ENCODE results near the gene TIGIT. TPM values are rescaled to one million over a fixed set of nuclear protein-coding genes. Genes with fewer than 3 reads are reported as not detected.

TIGIT gene
- polyA plus RNA-seq, 1 donor = 0.08 TPM

- DNase-seq = no peak
Measured at GRCh38 chr3:114310695-114311094, 16.9 kb downstream of the TIGIT start.

- no peak for DNase-seq
Measured at GRCh38 chr3:114313426-114313825, 19.6 kb downstream of the TIGIT start.

- DNase-seq = no peak
Measured at GRCh38 chr3:114314282-114314681, 20.5 kb downstream of the TIGIT start.

GRCh38 chr3:114318295-114318694 lies 24.5 kb downstream of the TIGIT start:
- DNase-seq = no peak

DNA sequence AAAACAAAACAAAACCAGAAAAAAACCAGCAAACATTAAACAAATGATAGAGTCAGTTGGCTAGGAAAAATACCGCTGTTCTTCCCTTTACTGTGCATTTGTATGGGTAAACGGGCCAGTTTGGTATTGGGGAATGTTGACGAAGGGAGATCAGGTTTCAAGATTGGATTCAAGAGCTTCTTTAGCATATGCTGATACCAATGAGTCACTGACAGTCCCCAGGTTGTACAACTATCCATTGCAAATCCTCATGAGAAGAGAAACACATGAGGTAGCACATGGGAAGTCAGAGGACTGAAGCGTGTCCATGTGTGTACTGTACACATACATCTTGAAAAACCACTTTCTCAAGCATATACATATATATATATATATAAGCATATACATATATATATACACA lies 25.6 kb downstream of the TIGIT start:
- no peak for DNase-seq

DNA sequence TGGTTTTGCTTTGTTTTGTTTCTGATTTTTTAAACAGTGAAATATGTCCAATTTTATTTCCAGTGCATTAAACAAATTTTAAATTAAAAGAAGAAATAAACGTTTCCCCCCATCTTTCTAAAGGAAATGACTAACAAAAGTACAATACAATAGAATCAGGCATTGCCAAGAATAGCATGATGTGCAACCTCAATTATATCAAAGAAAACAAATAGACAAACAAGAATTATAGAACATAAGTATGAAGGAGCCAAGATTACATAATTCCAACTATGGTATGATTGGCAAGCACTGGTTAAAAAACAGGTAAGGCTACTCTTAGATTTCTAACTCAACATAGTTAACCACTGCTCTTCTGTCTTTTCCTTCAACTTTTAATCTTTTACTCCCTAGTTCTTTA lies 26.4 kb downstream of the TIGIT start:
- no peak for DNase-seq

DNA sequence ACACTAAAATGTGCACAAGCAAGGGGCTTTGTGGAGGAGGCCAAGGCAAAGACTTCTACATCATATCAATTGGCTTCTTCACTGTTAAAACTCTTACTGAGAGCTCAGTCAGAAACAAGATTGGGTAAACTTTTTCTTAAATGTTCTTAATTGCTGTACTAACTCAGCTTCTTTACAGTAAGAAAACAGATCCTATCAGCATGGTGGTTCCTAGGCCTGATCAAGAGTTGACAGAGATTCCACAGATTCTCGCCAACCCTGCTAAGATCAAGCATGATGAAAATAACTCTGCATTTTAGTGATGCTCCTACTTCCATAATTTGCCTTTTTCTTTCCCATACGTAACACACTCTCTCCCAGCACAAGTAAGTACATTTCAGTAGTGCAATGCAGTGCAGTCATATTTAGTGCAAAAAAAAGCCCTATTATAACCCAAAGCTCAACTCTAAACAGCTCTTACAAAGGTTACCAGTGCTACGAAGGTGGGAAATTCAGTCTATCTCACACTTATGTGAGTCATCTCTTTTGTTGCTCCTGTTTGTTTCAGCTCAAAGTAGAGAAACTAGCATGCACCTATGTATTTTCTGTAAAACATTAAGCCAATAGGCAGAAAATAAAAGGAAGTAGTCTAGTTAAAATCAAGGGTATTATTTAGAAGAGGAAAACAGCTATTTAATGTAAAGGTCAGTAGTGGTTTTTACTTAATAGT lies 29.9 kb downstream of the TIGIT start:
- DNase-seq = no peak

GRCh38 chr3:114327665-114328064 lies 33.8 kb downstream of the TIGIT start:
- no peak for DNase-seq

DNA sequence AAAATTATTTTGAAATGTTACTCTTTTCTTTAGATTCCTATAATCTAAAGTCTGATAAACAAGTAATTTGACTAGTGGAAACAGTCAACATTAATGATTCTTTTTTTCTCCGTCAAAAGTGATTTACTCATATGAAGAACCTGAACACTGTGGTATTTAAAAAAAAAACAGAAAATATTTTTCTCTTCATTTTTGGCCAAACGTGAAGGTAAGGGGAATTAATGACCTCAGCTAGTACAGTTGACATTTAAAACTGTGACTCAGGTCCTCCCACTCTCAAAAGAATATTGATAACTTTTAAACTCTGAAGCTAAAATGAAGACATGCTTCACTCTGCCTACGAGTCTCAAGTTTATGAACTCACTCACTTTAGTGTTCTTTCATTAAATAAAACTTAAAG lies 34.5 kb downstream of the TIGIT start:
- no peak for DNase-seq

DNA sequence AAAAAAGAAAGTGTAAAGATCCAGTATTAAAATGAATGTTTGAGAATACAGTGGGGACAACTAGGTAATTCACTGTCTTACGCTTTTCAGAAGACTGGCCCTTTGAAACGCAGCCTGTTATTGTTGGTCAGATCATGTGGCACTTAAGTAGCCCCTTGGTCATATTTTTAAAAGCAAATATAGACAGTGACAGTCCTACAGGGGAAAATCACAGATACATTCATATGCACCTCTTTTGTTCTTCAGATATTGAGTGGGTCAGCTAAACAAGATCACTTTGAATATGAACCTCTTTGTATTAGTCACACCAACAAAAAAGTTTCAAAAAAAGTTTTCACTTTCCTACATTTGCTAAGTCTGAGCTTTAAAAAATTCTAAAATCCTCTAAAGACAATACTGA lies 36.0 kb downstream of the TIGIT start:
- no peak for DNase-seq

DNA sequence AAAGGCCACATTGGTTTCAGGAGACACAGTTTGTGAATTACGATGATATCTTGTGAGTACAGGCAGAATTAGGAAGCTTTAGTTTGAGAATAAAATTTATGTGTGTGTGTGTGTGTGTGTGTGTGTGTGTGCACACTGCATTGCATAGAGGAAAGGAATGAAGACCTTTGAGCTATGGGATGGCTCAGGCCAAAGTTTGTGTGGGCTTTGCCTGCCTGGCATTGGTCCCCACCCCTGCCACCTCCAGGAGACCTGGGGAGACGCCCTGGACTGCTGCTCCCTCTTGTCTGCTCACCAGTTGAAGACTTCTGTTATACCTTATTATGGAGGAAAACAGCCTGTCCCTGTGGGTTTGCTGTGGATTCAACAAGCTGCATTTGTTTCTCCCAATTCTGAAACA lies 37.2 kb downstream of the TIGIT start:
- no peak for DNase-seq

DNA sequence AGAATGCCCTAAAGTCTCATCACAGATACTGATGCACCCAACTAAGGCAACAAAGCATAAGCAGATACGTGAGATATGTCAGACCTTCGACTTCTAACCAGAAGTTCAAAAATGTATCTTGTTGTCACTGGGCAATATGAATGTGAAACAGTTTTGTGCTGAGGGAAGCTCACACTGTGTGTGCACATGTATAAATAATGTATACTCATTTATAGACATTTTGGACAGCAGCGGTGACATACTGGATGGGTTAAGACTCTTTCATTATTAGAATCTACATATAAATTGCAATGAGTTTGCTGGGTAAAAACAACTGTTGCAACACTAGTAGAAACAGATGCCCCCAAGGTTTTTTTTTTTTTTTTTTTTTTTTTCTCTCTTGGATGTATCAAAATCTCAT lies 37.9 kb downstream of the TIGIT start:
- DNase-seq = no peak

GRCh38 chr3:114332342-114333179 lies 38.7 kb downstream of the TIGIT start:
- no peak for DNase-seq

GRCh38 chr3:114333180-114333922 lies 39.5 kb downstream of the TIGIT start:
- DNase-seq = no peak

GRCh38 chr3:114333923-114334240 lies 40.1 kb downstream of the TIGIT start:
- no peak for DNase-seq

- DNase-seq = no peak
Measured at GRCh38 chr3:114336122-114336697, 42.4 kb downstream of the TIGIT start.

DNA sequence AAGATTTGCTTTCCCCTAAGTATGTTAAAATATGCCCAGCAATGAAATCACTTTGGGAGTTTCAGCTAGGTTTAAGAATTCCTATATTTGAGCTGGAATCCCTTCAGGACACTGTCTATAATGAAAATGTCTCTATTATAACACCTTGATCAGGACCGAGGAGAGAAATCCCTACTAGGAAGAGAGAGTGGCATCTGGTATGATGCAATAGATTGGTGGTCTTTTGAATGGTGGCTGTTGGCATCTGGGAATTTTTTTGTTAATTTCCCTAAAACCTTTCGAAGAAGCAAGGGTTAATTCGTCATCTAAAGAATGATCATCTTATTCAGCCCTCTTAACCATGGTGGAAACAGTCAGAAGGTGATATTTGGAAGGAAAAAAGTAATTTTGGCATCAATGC lies 43.0 kb downstream of the TIGIT start:
- no peak for DNase-seq

GRCh38 chr3:114338651-114339357 lies 45.0 kb downstream of the TIGIT start:
- no peak for DNase-seq

- no peak for DNase-seq
Measured at GRCh38 chr3:114344492-114344891, 50.7 kb downstream of the TIGIT start.

DNA sequence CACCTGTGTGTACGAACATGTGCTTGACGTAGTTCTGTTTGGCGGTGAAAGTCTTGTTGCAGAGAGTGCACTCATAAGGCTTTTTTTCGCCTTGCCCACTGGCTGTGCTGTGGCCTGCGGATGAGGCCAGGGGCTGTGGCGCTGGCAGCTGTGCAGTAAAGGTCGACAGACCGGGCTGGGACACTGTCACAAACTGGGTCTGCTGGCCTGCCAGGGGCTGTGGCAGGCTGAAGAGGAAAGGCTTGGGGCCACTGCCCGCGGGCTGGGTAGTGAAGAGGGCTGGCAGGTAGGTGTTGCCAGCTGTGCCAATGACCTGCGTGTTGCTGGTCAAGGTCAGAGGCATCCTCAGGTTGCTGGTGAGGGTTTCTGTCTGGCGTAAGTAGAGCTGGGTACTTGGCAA lies 56.4 kb downstream of the TIGIT start:
- no peak for DNase-seq

DNA sequence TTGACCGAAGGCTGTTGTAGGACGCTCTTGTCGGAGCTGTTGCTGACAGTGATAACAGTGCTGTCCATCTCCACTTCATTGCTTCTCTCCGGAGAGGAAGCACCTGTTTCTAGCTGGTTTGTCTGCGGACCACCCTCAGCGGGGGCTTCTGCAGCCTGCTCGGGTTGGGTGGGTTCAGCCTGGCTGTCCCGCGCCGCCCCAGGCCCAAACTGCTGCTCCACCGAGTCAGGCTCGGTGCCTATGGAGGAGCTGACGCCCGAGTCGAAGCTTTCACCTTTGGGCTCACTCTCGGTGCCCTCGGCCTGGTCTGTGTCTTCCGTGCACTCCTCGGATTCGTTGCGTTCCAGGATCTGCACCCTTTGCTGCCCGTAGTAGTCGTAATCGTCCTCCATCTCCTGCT lies 56.9 kb downstream of the TIGIT start:
- no peak for DNase-seq

Measured in left kidney (tissue), 2 donors.